HG03060 (cell line): ENCODE results near the gene CRACR2A.

Experiments
- ATAC-seq: cut with Tn5 transposase; IDR thresholded peaks from one replicate; pipeline ENCODE4 v1.9.1; 2021; ENCODE audit warnings: low read depth, moderate number of reproducible peaks; ENCODE audit not compliant: unreplicated experiment

CRACR2A gene

GRCh38 chr12:3727354-3727753 lies 25.6 kb downstream of the CRACR2A start:
- ATAC-seq: no peak

DNA sequence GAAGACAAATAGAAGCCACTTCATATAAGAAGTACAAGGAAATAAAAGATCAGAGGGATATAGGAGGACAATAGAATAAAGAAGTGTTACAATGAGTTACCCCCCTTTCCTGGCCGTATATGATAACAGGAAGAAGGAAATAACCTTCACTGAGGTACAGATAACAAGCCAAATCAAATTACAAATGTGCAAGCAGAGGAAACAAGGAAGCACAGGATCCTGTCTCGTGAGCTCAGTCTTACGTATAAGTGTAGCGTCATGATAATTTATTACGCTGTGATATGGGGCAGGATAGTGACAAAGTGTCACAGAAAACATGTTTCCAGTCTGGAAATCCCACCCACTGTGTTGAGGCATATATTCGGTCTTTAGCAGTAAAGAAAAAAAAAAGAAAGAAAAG lies 26.5 kb downstream of the CRACR2A start:
- no peak for ATAC-seq

DNA sequence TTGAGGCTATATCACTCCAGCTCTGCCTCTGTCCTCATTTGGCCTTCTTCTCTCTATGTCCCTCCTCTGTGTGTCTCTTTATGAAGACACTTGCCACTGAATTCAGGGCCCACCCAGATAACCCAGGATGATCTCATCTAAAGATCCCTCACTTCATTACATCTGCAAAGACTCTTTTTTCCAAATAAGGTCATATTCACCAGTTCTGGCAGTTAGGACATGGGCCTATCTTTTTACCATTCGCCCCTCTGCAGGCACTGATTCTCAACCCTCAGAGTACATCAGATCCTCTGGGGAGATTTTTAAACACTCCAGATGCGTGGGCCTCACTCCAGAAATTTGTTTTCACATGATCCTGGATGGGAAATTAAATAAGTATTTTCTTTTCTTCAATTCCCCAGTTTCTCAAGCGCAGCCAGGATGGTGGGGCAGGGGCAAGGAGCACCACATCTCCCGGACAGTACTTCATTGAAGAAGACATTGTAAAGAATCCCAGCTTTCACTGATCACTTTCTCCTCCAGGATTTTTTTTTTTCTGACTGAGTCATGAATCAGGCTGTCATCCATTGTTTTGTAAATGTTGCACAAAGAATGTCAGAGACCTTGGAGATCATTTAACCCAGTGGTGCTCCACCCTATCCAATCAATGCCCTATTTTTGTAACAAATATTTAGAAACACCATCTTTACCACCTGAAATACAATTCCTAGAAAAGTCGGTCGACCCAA lies 27.4 kb downstream of the CRACR2A start:
- ATAC-seq: no peak

GRCh38 chr12:3723916-3724805 lies 28.7 kb downstream of the CRACR2A start:
- ATAC-seq: no peak

DNA sequence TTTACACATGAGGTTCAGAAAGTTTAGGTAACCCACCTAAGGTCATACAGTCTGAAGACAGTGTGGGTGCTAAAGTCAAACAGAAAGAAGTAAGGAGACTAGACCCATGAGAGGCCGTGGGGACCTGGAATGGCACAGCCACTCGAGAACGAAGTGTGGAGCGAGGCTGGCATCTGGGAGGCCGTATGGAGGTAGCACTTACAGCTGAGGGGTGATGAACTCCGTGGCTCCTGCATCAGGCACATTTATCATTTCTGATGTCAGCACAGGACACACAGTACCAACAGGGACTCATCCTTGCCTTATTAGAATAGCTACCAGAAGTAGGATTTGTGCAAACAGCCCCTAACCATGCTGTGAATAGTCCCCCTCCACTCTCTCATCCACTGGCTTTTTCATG lies 30.5 kb downstream of the CRACR2A start:
- no peak for ATAC-seq

DNA sequence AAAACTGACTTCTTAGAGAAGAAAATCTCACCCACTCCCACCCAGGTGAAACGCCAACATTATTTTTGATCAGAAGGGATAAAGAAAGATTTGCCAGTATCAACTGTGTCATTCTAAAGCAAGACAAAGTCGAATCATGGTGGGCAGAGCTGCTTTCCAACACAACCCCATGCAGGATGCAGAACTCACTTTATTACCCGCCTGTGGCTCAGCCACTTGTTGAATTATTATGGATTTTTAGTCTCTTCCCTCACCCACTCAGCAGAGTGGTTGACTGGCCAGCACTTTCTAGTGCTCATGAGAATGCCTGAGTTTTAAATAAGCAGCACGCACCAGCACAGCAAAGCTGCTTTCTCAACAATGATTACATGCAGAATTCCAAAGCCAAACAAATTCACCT lies 32.1 kb downstream of the CRACR2A start:
- no peak for ATAC-seq

GRCh38 chr12:3718100-3718499 lies 34.8 kb downstream of the CRACR2A start:
- no peak for ATAC-seq

GRCh38 chr12:3717283-3717898 lies 35.5 kb downstream of the CRACR2A start:
- no peak for ATAC-seq

- ATAC-seq: no peak
Measured at GRCh38 chr12:3715999-3716398, 36.9 kb downstream of the CRACR2A start.

DNA sequence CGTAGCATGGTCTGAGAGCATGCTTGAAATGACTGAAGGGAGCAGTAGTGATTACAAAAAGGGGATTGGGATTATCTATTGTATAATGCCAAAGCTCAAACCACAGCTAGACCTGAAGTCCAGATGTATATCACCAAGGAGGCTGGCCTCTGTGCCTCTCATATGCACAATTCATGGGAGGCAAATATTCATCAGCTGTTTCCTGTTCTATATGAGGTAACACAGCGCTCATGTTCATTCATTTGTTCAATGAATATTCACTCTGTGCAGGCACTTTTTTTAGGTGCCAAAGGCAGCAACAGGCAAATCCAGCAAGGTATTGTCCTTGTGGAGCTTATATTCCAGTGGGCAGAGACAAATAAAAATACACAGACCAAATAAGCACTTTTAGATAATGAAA lies 39.0 kb downstream of the CRACR2A start:
- ATAC-seq: no peak

GRCh38 chr12:3713483-3713882 lies 39.4 kb downstream of the CRACR2A start:
- no peak for ATAC-seq

DNA sequence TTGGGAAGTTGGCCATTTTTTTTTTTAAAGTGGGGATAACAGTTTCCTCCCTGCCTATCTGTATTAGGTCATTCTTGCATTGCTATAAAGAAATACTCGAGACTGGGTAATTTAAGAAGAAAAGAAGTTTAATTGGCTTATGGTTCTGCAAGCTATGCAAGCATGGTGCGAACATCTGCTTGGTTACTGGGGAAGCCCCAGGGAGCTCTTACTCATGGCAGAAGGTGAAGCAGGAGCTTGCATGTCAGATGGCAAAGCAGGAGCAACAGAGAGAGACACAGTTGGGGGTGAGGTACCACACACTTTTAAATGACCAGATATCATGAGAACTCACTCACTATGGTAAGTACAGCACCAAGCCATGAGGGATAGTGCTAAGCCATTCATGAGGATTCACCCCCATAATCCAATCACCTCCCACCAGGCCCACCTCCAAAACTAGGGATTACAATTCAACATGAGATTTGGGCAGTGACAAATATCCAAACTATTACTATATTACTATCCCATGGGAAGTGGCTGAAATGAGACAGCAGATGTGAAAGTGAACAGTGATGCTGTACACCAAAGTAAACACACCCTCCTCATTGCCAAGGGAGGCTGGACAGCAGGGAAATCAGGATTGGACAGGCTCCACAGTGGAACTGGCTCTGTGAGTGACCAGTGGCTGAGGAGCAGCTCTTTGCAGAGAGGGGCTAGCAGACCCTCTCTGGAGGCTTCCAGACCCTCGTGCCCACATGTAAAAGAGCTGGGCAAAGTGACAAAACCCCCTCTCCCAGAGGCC lies 40.5 kb downstream of the CRACR2A start:
- ATAC-seq: no peak

DNA sequence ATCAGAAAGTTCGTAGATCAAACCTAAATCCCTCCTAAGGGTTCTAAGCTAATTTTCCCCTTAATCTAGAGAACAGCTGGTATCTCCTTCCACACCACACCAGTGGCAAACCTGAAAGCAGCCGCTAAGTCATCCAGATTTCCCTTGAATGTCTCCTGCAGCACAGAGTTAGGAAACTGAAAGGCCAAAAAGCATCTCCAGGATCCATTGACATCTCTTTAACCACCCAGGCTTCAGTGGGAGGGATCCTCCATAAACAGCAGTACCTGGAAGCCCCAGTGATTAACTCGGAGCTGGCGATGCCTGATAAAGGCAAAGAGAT lies 47.6 kb downstream of the CRACR2A start:
- ATAC-seq: no peak

GRCh38 chr12:3704512-3705353 lies 48.2 kb downstream of the CRACR2A start:
- no peak for ATAC-seq

DNA sequence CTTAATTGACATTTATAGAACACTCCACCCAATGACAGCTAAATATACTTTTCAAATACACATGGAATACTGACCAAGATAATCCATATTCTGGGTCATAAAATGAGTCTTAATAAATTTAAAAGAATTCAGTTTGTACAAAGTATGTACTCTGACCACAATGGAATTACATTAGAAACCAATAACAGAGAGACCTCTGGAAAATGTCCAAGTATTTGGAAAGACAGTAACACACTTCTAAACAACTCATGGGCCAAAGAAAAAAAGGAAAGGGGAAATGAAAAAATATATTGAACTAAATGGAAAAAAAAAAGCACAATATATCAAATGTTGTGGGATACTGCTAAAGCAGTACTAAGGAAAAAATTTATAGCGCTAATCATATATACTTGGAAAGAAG lies 52.0 kb downstream of the CRACR2A start:
- no peak for ATAC-seq

DNA sequence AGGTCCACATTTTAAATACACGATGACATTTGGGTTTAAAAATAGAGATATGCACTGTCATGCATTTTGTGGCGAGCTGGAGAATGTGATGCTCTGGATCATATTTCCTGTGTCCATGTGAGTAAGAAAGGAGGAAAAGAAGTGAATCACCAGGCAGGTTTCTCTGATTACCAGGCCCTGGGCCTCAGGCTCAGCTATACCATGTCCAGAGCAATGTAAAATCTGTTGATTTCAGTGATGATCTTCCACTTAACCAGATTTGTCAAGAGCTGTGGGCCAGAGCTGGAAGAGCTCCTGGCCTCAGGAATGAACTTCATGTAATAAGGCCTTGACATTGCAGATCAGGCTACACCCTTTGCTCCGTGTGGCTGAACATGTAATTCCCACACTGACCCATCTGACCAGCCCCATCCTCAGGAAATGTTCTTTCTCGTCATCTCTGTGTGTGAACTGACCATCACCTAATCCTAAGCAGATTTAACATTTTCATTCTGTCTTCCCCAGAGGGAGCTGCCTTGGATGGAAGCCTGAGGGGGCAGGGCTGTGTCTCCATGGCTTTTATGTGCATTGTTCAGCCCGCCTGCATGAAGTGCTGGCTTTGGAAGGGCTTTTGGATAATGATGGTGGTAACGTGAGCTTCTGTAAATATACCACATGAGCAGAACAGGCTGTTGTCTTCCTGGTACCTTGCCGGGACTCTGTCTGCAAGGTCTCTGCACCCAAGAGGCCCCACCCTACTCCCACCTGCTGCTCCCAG lies 54.5 kb downstream of the CRACR2A start:
- no peak for ATAC-seq

GRCh38 chr12:3697311-3697870 lies 55.5 kb downstream of the CRACR2A start:
- ATAC-seq: no peak

DNA sequence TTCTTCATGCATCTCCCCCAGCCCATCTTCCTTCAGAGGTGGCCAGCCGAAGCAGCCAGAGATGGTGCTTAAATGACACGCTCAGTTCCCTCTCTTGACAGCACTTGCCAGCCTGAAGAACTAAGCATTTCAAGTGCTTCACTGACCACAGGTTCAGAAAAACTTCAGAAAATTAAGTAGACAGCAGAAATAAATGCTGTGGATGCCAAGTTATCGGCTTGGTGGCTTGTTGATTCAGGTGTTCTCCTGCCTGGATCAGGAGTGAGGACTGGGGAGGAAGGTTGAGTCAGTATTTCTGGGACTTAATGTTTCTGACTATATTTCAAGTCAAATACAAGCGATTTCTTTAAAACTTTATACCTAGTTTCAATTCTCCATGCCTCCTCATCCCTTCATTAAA lies 58.2 kb downstream of the CRACR2A start:
- ATAC-seq: no peak
